Raji (cell line): ENCODE measurements around the gene WASF2.

ENCODE experiments used
- POLR2A ChIP-seq: IDR thresholded peaks from 2 replicates; pipeline ENCODE4 v1.6.1; 2011; ENCODE audit warnings: low read depth, low read length, control low read depth; ENCODE audit not compliant: insufficient read depth

The WASF2 gene

GRCh38 chr1:27489973-27490741, at the start of gene WASF2:
Gene WASF2 (minus strand): TSS chr1:27490167. CDS start chr1:27428890, 61,277 bp downstream.
- TF ChIP-seq POLR2A: peak; percentile 94

GRCh38 chr1:27538793-27539192, 48.8 kb upstream of the WASF2 start:
- no peak for TF ChIP-seq POLR2A

GRCh38 chr1:27536767-27537166, 46.8 kb upstream of the WASF2 start:
- no peak for TF ChIP-seq POLR2A

GRCh38 chr1:27536010-27536757, 46.2 kb upstream of the WASF2 start:
- TF ChIP-seq POLR2A: no peak

- TF ChIP-seq POLR2A: no peak
These were observed 45.4 kb upstream of the WASF2 start for GRCh38 chr1:27535386-27535785.

GRCh38 chr1:27531959-27532685, 42.2 kb upstream of the WASF2 start:
- TF ChIP-seq POLR2A: no peak

GRCh38 chr1:27530192-27530591, 40.2 kb upstream of the WASF2 start:
- TF ChIP-seq POLR2A: no peak

- no peak for TF ChIP-seq POLR2A
These were observed 39.7 kb upstream of the WASF2 start for GRCh38 chr1:27529704-27530018.

GRCh38 chr1:27528818-27529703, 39.1 kb upstream of the WASF2 start:
- no peak for TF ChIP-seq POLR2A

GRCh38 chr1:27527890-27528817, 38.2 kb upstream of the WASF2 start:
- TF ChIP-seq POLR2A: no peak

- no peak for TF ChIP-seq POLR2A
These were observed 37.4 kb upstream of the WASF2 start for GRCh38 chr1:27527223-27527889.

GRCh38 chr1:27526569-27527222, 36.7 kb upstream of the WASF2 start:
- no peak for TF ChIP-seq POLR2A
